Iris pigment epithelial cell (primary cell): ENCODE data around the gene LTBP3.

ENCODE experiments used
- DNase-seq: peaks from one replicate; pipeline ENCODE4 v3.0.0-alpha.2; 2011; ENCODE audit warnings: low read depth

LTBP3 gene

GRCh38 chr11:65496304-65497140 is 61.6 kb downstream of the LTBP3 start:
- DNase-seq = peak; percentile 51

- peak; percentile 99 for DNase-seq
Observed at GRCh38 chr11:65493367-65494176, 64.6 kb downstream of the LTBP3 start.

- peak; percentile 91 for DNase-seq
Observed at GRCh38 chr11:65492637-65493366, 65.4 kb downstream of the LTBP3 start.

- no peak for DNase-seq
Observed at GRCh38 chr11:65492387-65492636, 65.8 kb downstream of the LTBP3 start.

GRCh38 chr11:65491614-65492386 is 66.4 kb downstream of the LTBP3 start:
- DNase-seq = peak; percentile 89

GRCh38 chr11:65491163-65491465 is 67.0 kb downstream of the LTBP3 start:
- DNase-seq = no peak

- DNase-seq = no peak
Observed at GRCh38 chr11:65489706-65490320, 68.3 kb downstream of the LTBP3 start.

GRCh38 chr11:65489035-65489705 is 69.0 kb downstream of the LTBP3 start:
- DNase-seq = peak; percentile 87
